IMR-90 (cell line): ENCODE data around the gene TBC1D9. TPM values are rescaled to one million over a fixed set of nuclear protein-coding genes. Genes with fewer than 3 reads are reported as not detected.

Experiments used
- ATAC-seq: fragments of 200-7000 bp; cut with Tn5 transposase; 2 replicates; pipeline ENCODE4 v1.9.1; 2020; ENCODE audit warnings: low read depth, mild to moderate bottlenecking, moderate library complexity
- BruUV-seq: library from RNA; stranded (reverse); fragments of 400-500 nt; replicated peaks from 2 replicates; lab custom pipeline; 2021; lab: Mats Ljungman, UMichigan
- CTCF ChIA-PET: fragments of 300-600 bp; formaldehyde crosslinking; extraction: SDS; loops from one replicate; lab custom pipeline; 2021; ENCODE audit warnings: antibody characterized with exemption; lab: Yijun Ruan, JAX
- POLR2A ChIA-PET: fragments of 300-600 bp; sonication (Branson Sonifier 250); formaldehyde crosslinking; loops from one replicate; lab custom pipeline; 2022; ENCODE audit warnings: antibody characterized with exemption; ENCODE audit not compliant: unreplicated experiment; lab: Charles Lee
- DNase-seq: peaks from one replicate; pipeline ENCODE4 v3.0.0; 2013
- H2AFZ ChIP-seq: replicated peaks from 2 replicates; pipeline ENCODE3; 2013; ENCODE audit warnings: low read length, mild to moderate bottlenecking; ENCODE audit not compliant: poor library complexity
- H2AK5ac ChIP-seq: 2 replicates; pipeline ENCODE4 v1.6.1; 2013; ENCODE audit warnings: low read depth, low read length, inconsistent platforms
- H2AK9ac ChIP-seq: replicated peaks from 2 replicates; pipeline ENCODE3; 2013; ENCODE audit warnings: mild to moderate bottlenecking, low read depth, low read length, moderate library complexity; ENCODE audit not compliant: poor library complexity
- H2BK120ac ChIP-seq: 2 replicates; pipeline ENCODE4 v1.6.1; 2013; ENCODE audit warnings: low read depth, low read length, inconsistent platforms
- H2BK15ac ChIP-seq: 3 replicates; pipeline ENCODE4 v1.6.1; 2013; ENCODE audit warnings: low read depth, low read length, inconsistent platforms
- H2BK20ac ChIP-seq: 2 replicates; pipeline ENCODE4 v1.6.1; 2013; ENCODE audit warnings: low read depth, mild to moderate bottlenecking, inconsistent platforms, low read length, moderate library complexity
- H2BK5ac ChIP-seq: 2 replicates; pipeline ENCODE4 v1.6.1; 2013; ENCODE audit warnings: mild to moderate bottlenecking, low read depth, low read length, inconsistent platforms; ENCODE audit not compliant: poor library complexity, severe bottlenecking
- H3K14ac ChIP-seq: replicated peaks from 2 replicates; pipeline ENCODE4 v1.6.1; 2013; ENCODE audit warnings: low read depth, low read length, inconsistent platforms
- H3K18ac ChIP-seq: 2 replicates; pipeline ENCODE4 v1.6.1; 2013; ENCODE audit warnings: low read depth, low read length, control low read depth
- H3K23ac ChIP-seq: 2 replicates; pipeline ENCODE4 v1.6.1; 2013; ENCODE audit warnings: low read depth, low read length, inconsistent platforms
- H3K27ac ChIP-seq: 2 replicates; pipeline ENCODE4 v1.5.1; 2013; ENCODE audit warnings: mild to moderate bottlenecking, control low read depth, low read length; ENCODE audit not compliant: insufficient read depth
- H3K27me3 ChIP-seq: 2 replicates; pipeline ENCODE4 v1.6.1; 2013; ENCODE audit warnings: low read length; ENCODE audit not compliant: control insufficient read depth, insufficient read depth
- H3K36me3 ChIP-seq: 2 replicates; pipeline ENCODE4 v1.6.1; 2013; ENCODE audit warnings: low read length, mixed read lengths; ENCODE audit not compliant: control insufficient read depth, insufficient read depth
- H3K4ac ChIP-seq: 2 replicates; pipeline ENCODE4 v1.6.1; 2013; ENCODE audit warnings: low read depth, low read length, inconsistent platforms
- H3K4me1 ChIP-seq: 2 replicates; pipeline ENCODE4 v1.6.1; 2013; ENCODE audit warnings: low read length, mixed read lengths; ENCODE audit not compliant: control insufficient read depth, insufficient read depth
- H3K4me2 ChIP-seq: 2 replicates; pipeline ENCODE4 v1.6.1; 2013; ENCODE audit warnings: low read depth, mild to moderate bottlenecking, control low read depth, low read length, moderate library complexity
- H3K4me3 ChIP-seq: 2 replicates; pipeline ENCODE4 v1.5.1; 2013; ENCODE audit warnings: low read depth, mild to moderate bottlenecking, control low read depth, low read length, moderate library complexity; ENCODE audit not compliant: insufficient read depth
- H3K56ac ChIP-seq: 2 replicates; pipeline ENCODE4 v1.6.1; 2013; ENCODE audit warnings: low read length, inconsistent platforms; ENCODE audit not compliant: insufficient read depth; ENCODE audit errors: extremely low read depth
- H3K79me1 ChIP-seq, 2 experiments: 2 replicates each; pipeline ENCODE4 v1.6.1; 2013; ENCODE audit warnings: low read length in 2 of 2, inconsistent platforms in 1 of 2, low read depth in 1 of 2
- H3K9ac ChIP-seq: 2 replicates; pipeline ENCODE4 v1.6.1; 2013; ENCODE audit warnings: low read depth, low read length, control low read depth
- H3K9me1 ChIP-seq: 2 replicates; pipeline ENCODE4 v1.6.1; 2013; ENCODE audit warnings: low read length, inconsistent platforms; ENCODE audit not compliant: insufficient read depth
- H3K9me3 ChIP-seq: 2 replicates; pipeline ENCODE4 v1.6.1; 2013; ENCODE audit warnings: low read length; ENCODE audit not compliant: control insufficient read depth, insufficient read depth
- H4K20me1 ChIP-seq: 2 replicates; pipeline ENCODE4 v1.6.1; 2013; ENCODE audit warnings: low read length, inconsistent platforms; ENCODE audit not compliant: insufficient read depth
- H4K5ac ChIP-seq: 2 replicates; pipeline ENCODE4 v1.6.1; 2013; ENCODE audit warnings: mild to moderate bottlenecking, low read depth, low read length, control low read depth
- H4K8ac ChIP-seq, 2 experiments: 2 replicates each; pipeline ENCODE4 v1.6.1; 2013; ENCODE audit warnings: low read depth in 2 of 2, low read length in 2 of 2, control low read depth in 1 of 2, inconsistent platforms in 1 of 2
- H4K91ac ChIP-seq: 2 replicates; pipeline ENCODE4 v1.6.1; 2013; ENCODE audit warnings: low read depth, low read length, inconsistent platforms; ENCODE audit not compliant: insufficient read depth
- BHLHE40 ChIP-seq: fragments of 150-350 bp; IDR thresholded peaks from 2 replicates; pipeline ENCODE4 v1.6.1; 2016; ENCODE audit warnings: mild to moderate bottlenecking, low read depth, low read length
- CHD1 ChIP-seq: IDR thresholded peaks from 2 replicates; pipeline ENCODE4 v1.6.1; 2012; ENCODE audit warnings: low read depth, low read length, improper control_type of control experiment
- FOS ChIP-seq: fragments of 150-350 bp; IDR thresholded peaks from 2 replicates; pipeline ENCODE4 v1.6.1; 2016; ENCODE audit warnings: low read depth, low read length
- MAFK ChIP-seq: IDR thresholded peaks from 2 replicates; pipeline ENCODE4 v1.6.1; 2012; ENCODE audit warnings: low read depth, low read length, improper control_type of control experiment
- MAZ ChIP-seq: IDR thresholded peaks from 2 replicates; pipeline ENCODE4 v1.6.1; 2012; ENCODE audit warnings: low read depth, mild to moderate bottlenecking, low read length, improper control_type of control experiment, moderate library complexity, borderline replicate concordance
- MXI1 ChIP-seq: IDR thresholded peaks from 2 replicates; pipeline ENCODE4 v1.6.1; 2012; ENCODE audit warnings: low read depth, mild to moderate bottlenecking, low read length, moderate library complexity, borderline replicate concordance
- POLR2A ChIP-seq: IDR thresholded peaks from 2 replicates; pipeline ENCODE4 v1.6.1; 2012; ENCODE audit warnings: mild to moderate bottlenecking, low read depth, low read length
- RAD21 ChIP-seq: IDR thresholded peaks from 2 replicates; pipeline ENCODE4 v1.6.1; 2012; ENCODE audit warnings: low read length, improper control_type of control experiment
- RCOR1 ChIP-seq: IDR thresholded peaks from 2 replicates; pipeline ENCODE4 v1.6.1; 2012; ENCODE audit warnings: mild to moderate bottlenecking, low read length, improper control_type of control experiment; ENCODE audit not compliant: insufficient replicate concordance
- RFX5 ChIP-seq: IDR thresholded peaks from 2 replicates; pipeline ENCODE4 v1.8.0; 2012; ENCODE audit warnings: low read depth, mild to moderate bottlenecking, low read length, moderate library complexity
- SMC3 ChIP-seq: fragments of 150-350 bp; IDR thresholded peaks from 2 replicates; pipeline ENCODE4 v1.6.1; 2016; ENCODE audit warnings: low read depth, mild to moderate bottlenecking, antibody characterized with exemption, low read length, moderate library complexity
- WGBS, 2 experiments: methylation state at CpG; one replicate each; pipeline versions ENCODE4 v1.1.5 to v1.1.7; 2013; ENCODE audit warnings: missing lambda C conversion rate in 2 of 2; ENCODE audit not compliant: insufficient read length in 1 of 2; ENCODE audit errors: extremely low coverage in 2 of 2; 5-methylcytosine and 5-hydroxymethylcytosine counted together
- dilution Hi-C: fragments of 300-500 bp; cut with HindIII; formaldehyde crosslinking; loops from one replicate; pipeline ENCODE4 v1.14.3; 2018; ENCODE audit warnings: low sequenced_read_pairs; ENCODE audit not compliant: unreplicated experiment
- in situ Hi-C: fragments of 300-500 bp; cut with MboI; formaldehyde crosslinking; loops from 3 replicates; pipeline ENCODE4 v1.14.3; 2019; ENCODE audit warnings: low sequenced_read_pairs, inconsistent platforms, mixed read lengths
- intact Hi-C: fragments of 100-400 bp; cut with micrococcal nuclease; formaldehyde crosslinking; loops from 2 replicates; pipeline ENCODE4 v1.10.0; 2022
- polyA plus RNA-seq, 3 experiments: library from polyadenylated mRNA; depleted of rRNA; stranded (reverse); fragments of >200 nt; gene quantifications; 2 replicates each; pipeline ENCODE4 v1.2.3, GENCODE V29; 2012; ENCODE audit warnings: low replicate concordance in 1 of 3
- total RNA-seq: library from RNA; depleted of rRNA; stranded (reverse); fragments of >200 nt; gene quantifications from 2 replicates; pipeline ENCODE4 v1.2.3, GENCODE V29; 2012
- TF ChIP-seq, protein P1 (sequence below): fragments of 150-350 bp; IDR thresholded peaks from 2 replicates; pipeline ENCODE4 v1.6.1; 2017; ENCODE audit warnings: mild to moderate bottlenecking, antibody characterized with exemption, low read length, low read depth
- TF ChIP-seq, protein P2 (sequence below): fragments of 150-350 bp; IDR thresholded peaks from 2 replicates; pipeline ENCODE4 v1.6.1; 2016; ENCODE audit warnings: low read depth, mild to moderate bottlenecking, low read length, moderate library complexity, borderline replicate concordance
- TF ChIP-seq, protein P3 (sequence below): conservative IDR thresholded peaks from 2 replicates; pipeline ENCODE4 v1.5.1; 2012; ENCODE audit warnings: mild to moderate bottlenecking, low read depth, low read length, improper control_type of control experiment

The TBC1D9 gene
- total and polyA plus RNA-seq, 2 of the 4 experiments (the other 2 are of a cell fraction) = 11.7 to 15.2 TPM

DNA sequence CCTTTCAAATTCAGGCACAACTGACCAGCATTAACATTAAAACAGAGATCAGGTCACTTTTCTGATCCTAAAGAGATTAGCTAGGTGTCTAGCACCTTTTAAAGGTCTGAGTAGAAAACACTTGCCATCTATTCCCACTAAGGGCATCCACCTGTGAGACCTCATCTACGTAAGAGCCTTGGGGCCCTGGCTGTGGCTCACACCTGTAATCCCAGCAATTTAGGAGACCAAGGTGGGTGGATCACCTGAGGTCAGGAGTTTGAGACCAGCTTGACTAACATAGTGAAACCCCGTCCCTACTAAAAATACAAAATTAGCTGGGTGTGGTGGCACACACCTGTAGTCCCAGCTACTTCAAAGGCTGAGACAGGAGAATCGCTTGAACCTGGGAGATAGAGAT lies 11.8 kb downstream of the TBC1D9 start:
- Histone ChIP-seq H2BK15ac (no peak overlapping the region), H2BK20ac (no peak overlapping the region), H2BK120ac (no peak overlapping the region), H3K56ac (no peak overlapping the region), H3K4me3 (no peak overlapping the region), H2AFZ (no peak overlapping the region), H2AK5ac (0 out of 2 replicates have a peak overlapping the region, but pooled peaks have one; percentile 4), H4K5ac (no peak overlapping the region), H2BK5ac (no peak overlapping the region), H4K8ac (no peak overlapping the region), H3K23ac (no peak overlapping the region), H2AK9ac (no peak overlapping the region), H3K14ac (no peak overlapping the region), H3K4ac (no peak overlapping the region; the same call in 1 of the 2 replicates), H3K36me3 (no peaks in the 10 kb centered on the region), H3K27me3 (no peaks in the 10 kb centered on the region), H3K9me1 (peaks cover 17% of the 10 kb centered on the region), H4K20me1 (peaks cover 10% of the 10 kb centered on the region; the same call in 1 of the 2 replicates), H3K4me2 (no peak overlapping the region), H4K91ac (no peak overlapping the region), H3K18ac (0 out of 2 replicates have a peak overlapping the region, but pooled peaks have one; percentile 16), H3K27ac (no peak overlapping the region), H3K4me1 (peaks cover 8% of the 10 kb centered on the region), H3K79me1 (peaks cover 22 to 59% of the 10 kb centered on the region in 2 experiments), H3K9me3 (no peaks in the 10 kb centered on the region), H3K9ac (no peak overlapping the region)
- POLR2A ChIA-PET = no interaction called here
- no peak for TF ChIP-seq BHLHE40
- no peak for TF ChIP-seq SMC3
- no peak for TF ChIP-seq CHD1
- TF ChIP-seq, protein P1, sequence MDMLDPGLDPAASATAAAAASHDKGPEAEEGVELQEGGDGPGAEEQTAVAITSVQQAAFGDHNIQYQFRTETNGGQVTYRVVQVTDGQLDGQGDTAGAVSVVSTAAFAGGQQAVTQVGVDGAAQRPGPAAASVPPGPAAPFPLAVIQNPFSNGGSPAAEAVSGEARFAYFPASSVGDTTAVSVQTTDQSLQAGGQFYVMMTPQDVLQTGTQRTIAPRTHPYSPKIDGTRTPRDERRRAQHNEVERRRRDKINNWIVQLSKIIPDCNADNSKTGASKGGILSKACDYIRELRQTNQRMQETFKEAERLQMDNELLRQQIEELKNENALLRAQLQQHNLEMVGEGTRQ = no peak
- TF ChIP-seq POLR2A = no peak
- no peak for TF ChIP-seq MXI1
- no peak for TF ChIP-seq RFX5
- TF ChIP-seq RAD21 = no peak
- no peak for TF ChIP-seq MAFK
- TF ChIP-seq, protein P2, sequence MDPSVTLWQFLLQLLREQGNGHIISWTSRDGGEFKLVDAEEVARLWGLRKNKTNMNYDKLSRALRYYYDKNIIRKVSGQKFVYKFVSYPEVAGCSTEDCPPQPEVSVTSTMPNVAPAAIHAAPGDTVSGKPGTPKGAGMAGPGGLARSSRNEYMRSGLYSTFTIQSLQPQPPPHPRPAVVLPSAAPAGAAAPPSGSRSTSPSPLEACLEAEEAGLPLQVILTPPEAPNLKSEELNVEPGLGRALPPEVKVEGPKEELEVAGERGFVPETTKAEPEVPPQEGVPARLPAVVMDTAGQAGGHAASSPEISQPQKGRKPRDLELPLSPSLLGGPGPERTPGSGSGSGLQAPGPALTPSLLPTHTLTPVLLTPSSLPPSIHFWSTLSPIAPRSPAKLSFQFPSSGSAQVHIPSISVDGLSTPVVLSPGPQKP = no peak
- TF ChIP-seq RCOR1 = no peak
- TF ChIP-seq, protein P3, sequence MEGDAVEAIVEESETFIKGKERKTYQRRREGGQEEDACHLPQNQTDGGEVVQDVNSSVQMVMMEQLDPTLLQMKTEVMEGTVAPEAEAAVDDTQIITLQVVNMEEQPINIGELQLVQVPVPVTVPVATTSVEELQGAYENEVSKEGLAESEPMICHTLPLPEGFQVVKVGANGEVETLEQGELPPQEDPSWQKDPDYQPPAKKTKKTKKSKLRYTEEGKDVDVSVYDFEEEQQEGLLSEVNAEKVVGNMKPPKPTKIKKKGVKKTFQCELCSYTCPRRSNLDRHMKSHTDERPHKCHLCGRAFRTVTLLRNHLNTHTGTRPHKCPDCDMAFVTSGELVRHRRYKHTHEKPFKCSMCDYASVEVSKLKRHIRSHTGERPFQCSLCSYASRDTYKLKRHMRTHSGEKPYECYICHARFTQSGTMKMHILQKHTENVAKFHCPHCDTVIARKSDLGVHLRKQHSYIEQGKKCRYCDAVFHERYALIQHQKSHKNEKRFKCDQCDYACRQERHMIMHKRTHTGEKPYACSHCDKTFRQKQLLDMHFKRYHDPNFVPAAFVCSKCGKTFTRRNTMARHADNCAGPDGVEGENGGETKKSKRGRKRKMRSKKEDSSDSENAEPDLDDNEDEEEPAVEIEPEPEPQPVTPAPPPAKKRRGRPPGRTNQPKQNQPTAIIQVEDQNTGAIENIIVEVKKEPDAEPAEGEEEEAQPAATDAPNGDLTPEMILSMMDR = no peak
- no peak for TF ChIP-seq MAZ
- no peak for TF ChIP-seq FOS
- no TSS peak for BruUV-seq
- WGBS, 2 experiments = no CpG with 5 or more reads among the region's 3 CpGs
- DNase-seq = no peak
- dilution Hi-C loops (no loop called here), in situ Hi-C loops (no loop called here), intact Hi-C loops (no loop called here)
- no peak for ATAC-seq
- CTCF ChIA-PET = no interaction called here
